Activated CD4-positive, CD25-positive, alpha-beta regulatory T cell treated with anti-CD3 and anti-CD28 coated beads, Interleukin-2, amount 50 U/mL, for 16 hours (primary cell): ENCODE results near the gene TTLL5.

Experiments
- DNase-seq: peaks from one replicate; pipeline ENCODE4 v3.0.0-alpha.2; 2020; ENCODE audit warnings: low read depth, low spot score

Gene TTLL5

GRCh38 chr14:75794615-75795038, 133.6 kb downstream of the TTLL5 start:
- no peak for DNase-seq

GRCh38 chr14:75800792-75801191, 139.7 kb downstream of the TTLL5 start:
- DNase-seq, result no peak

- DNase-seq, result no peak
Observed at GRCh38 chr14:75802486-75802885, 141.4 kb downstream of the TTLL5 start.

GRCh38 chr14:75803765-75804164, 142.7 kb downstream of the TTLL5 start:
- DNase-seq, result no peak

- no peak for DNase-seq
Observed at GRCh38 chr14:75804570-75805275, 143.7 kb downstream of the TTLL5 start.

- DNase-seq, result no peak
Observed at GRCh38 chr14:75805646-75806045, 144.6 kb downstream of the TTLL5 start.

- DNase-seq, result no peak
Observed at GRCh38 chr14:75806352-75806832, 145.3 kb downstream of the TTLL5 start.

GRCh38 chr14:75807667-75808360, 146.8 kb downstream of the TTLL5 start:
- no peak for DNase-seq

- no peak for DNase-seq
Observed at GRCh38 chr14:75811136-75811829, 150.2 kb downstream of the TTLL5 start.

GRCh38 chr14:75811872-75812499, 150.9 kb downstream of the TTLL5 start:
- no peak for DNase-seq

GRCh38 chr14:75812622-75813021, 151.6 kb downstream of the TTLL5 start:
- no peak for DNase-seq

- no peak for DNase-seq
Observed at GRCh38 chr14:75820761-75821160, 159.7 kb downstream of the TTLL5 start.

- no peak for DNase-seq
Observed at GRCh38 chr14:75821831-75822521, 160.9 kb downstream of the TTLL5 start.

- DNase-seq, result no peak
Observed at GRCh38 chr14:75822522-75823141, 161.6 kb downstream of the TTLL5 start.

- no peak for DNase-seq
Observed at GRCh38 chr14:75823334-75823733, 162.3 kb downstream of the TTLL5 start.

GRCh38 chr14:75824318-75824717, 163.3 kb downstream of the TTLL5 start:
- no peak for DNase-seq

GRCh38 chr14:75825147-75825592, 164.1 kb downstream of the TTLL5 start:
- no peak for DNase-seq

GRCh38 chr14:75826599-75826998, 165.6 kb downstream of the TTLL5 start:
- no peak for DNase-seq

- no peak for DNase-seq
Observed at GRCh38 chr14:75827331-75827730, 166.3 kb downstream of the TTLL5 start.

- no peak for DNase-seq
Observed at GRCh38 chr14:75829316-75829715, 168.3 kb downstream of the TTLL5 start.

- no peak for DNase-seq
Observed at GRCh38 chr14:75831455-75831854, 170.4 kb downstream of the TTLL5 start.
